GM12878 (cell line): ENCODE measurements around the gene METTL15. TPM values are rescaled to one million over a fixed set of nuclear protein-coding genes. Genes with fewer than 3 reads are reported as not detected.
"Not testable (repeated sequence)": the region's sequence is repeated elsewhere in the genome, so short reads cannot be mapped to it uniquely, and the experiment has no call there.

Experiments
- ATAC-seq: fragments of 200-7000 bp; cut with Tn5 transposase; 3 replicates; pipeline ENCODE4 v1.9.1; 2020; ENCODE audit warnings: mild to moderate bottlenecking, moderate library complexity
- BruUV-seq: library from RNA; stranded (reverse); fragments of 400-500 nt; replicated peaks from 2 replicates; lab custom pipeline; 2021; lab: Mats Ljungman, UMichigan
- CTCF ChIA-PET: fragments of 300-600 bp; sonication (Branson Sonifier 250); formaldehyde crosslinking; extraction: SDS; loops from one replicate; lab custom pipeline; 2021; ENCODE audit warnings: inconsistent platforms; lab: Yijun Ruan, JAX
- POLR2A ChIA-PET: fragments of 350-600 bp; formaldehyde crosslinking; extraction: SDS; loops from one replicate; lab custom pipeline; 2021; ENCODE audit warnings: inconsistent platforms; lab: Charles Lee
- RAD21 ChIA-PET: fragments of 300-600 bp; sonication (Branson Sonifier 250); formaldehyde crosslinking; loops from one replicate; lab custom pipeline; 2023; ENCODE audit warnings: antibody characterized with exemption; ENCODE audit not compliant: unreplicated experiment; lab: Charles Lee
- SMC1A ChIA-PET: fragments of 300-600 bp; sonication (Branson Sonifier 250); formaldehyde crosslinking; loops from one replicate; lab custom pipeline; 2023; ENCODE audit not compliant: unreplicated experiment, uncharacterized antibody; lab: Charles Lee
- DNase-seq: peaks from one replicate; pipeline ENCODE4 v3.0.0-alpha.2; 2011; ENCODE audit warnings: low read depth, low spot score
- FAIRE-seq: peaks from 3 replicates; lab custom pipeline; 2011; peaks lifted over from hg19 to GRCh38; lab: Jason Lieb, UNC
- H2AFZ ChIP-seq: 2 replicates; pipeline ENCODE4 v1.6.0; 2011; ENCODE audit warnings: low read depth, low read length, control low read depth; ENCODE audit not compliant: control insufficient read depth
- H3K27ac ChIP-seq: 2 replicates; pipeline ENCODE4 v1.5.1; 2011; ENCODE audit warnings: control low read depth; ENCODE audit not compliant: control insufficient read depth, insufficient read depth
- H3K27me3 ChIP-seq, 2 experiments: replicated peaks in 1 of 2; 2 replicates each; pipeline versions ENCODE4 v1.6.0 to v1.6.1; 2011; ENCODE audit warnings: low read length in 1 of 2; ENCODE audit not compliant: control insufficient read depth in 2 of 2, insufficient read depth in 2 of 2
- H3K36me3 ChIP-seq, 2 experiments: 2 replicates each; pipeline ENCODE4 v1.5.1; 2011; ENCODE audit warnings: low read length in 1 of 2; ENCODE audit not compliant: control insufficient read depth in 2 of 2, insufficient read depth in 2 of 2
- H3K4me1 ChIP-seq: 2 replicates; pipeline ENCODE4 v1.6.1; 2011; ENCODE audit warnings: mild to moderate bottlenecking, low read length, moderate library complexity, mixed read lengths; ENCODE audit not compliant: control insufficient read depth, insufficient read depth
- H3K4me2 ChIP-seq: 2 replicates; pipeline ENCODE4 v1.6.0; 2011; ENCODE audit warnings: control low read depth; ENCODE audit not compliant: control insufficient read depth, insufficient read depth
- H3K4me3 ChIP-seq: fragments of 200-600 bp; sonication (generic); 2 replicates; pipeline ENCODE4 v1.5.1; 2016
- H3K79me2 ChIP-seq: 2 replicates; pipeline ENCODE4 v1.6.0; 2011; ENCODE audit warnings: low read length; ENCODE audit not compliant: control insufficient read depth, insufficient read depth
- H3K9ac ChIP-seq: 2 replicates; pipeline ENCODE4 v1.8.0; 2011; ENCODE audit warnings: low read length, control low read depth, mixed read lengths; ENCODE audit not compliant: control insufficient read depth, insufficient read depth
- H3K9me3 ChIP-seq: replicated peaks from 3 replicates; pipeline ENCODE4 v1.5.1; 2011; ENCODE audit warnings: mild to moderate bottlenecking, low read length; ENCODE audit not compliant: control insufficient read depth, insufficient read depth
- H4K20me1 ChIP-seq: 2 replicates; pipeline ENCODE4 v1.6.0; 2011; ENCODE audit not compliant: control insufficient read depth, insufficient read depth
- ATF7 ChIP-seq: fragments of 450-650 bp; IDR thresholded peaks from 2 replicates; pipeline ENCODE4 v1.6.1; 2016; ENCODE audit warnings: low read depth, mild to moderate bottlenecking
- BACH1 ChIP-seq: fragments of 450-650 bp; IDR thresholded peaks from 2 replicates; pipeline ENCODE4 v1.6.1; 2017; ENCODE audit warnings: mild to moderate bottlenecking, borderline replicate concordance
- CHD4 ChIP-seq: fragments of 200-600 bp; sonication (generic); IDR thresholded peaks from 2 replicates; pipeline ENCODE4 v1.6.1; 2016; ENCODE audit warnings: mild to moderate bottlenecking
- EED ChIP-seq: sonication (generic); IDR thresholded peaks from 2 replicates; pipeline ENCODE4 v1.6.1; 2016; ENCODE audit warnings: antibody characterized with exemption, low read depth
- LARP7 ChIP-seq: fragments of 450-650 bp; IDR thresholded peaks from 2 replicates; pipeline ENCODE4 v1.6.1; 2017; ENCODE audit warnings: mild to moderate bottlenecking
- WGBS: methylation state at CpG from one replicate; pipeline ENCODE4 v1.1.6; 2016; ENCODE audit warnings: low lambda C conversion rate; ENCODE audit not compliant: insufficient replicate concordance, insufficient coverage; ENCODE audit errors: missing lambda C conversion rate; 5-methylcytosine and 5-hydroxymethylcytosine counted together
- in situ Hi-C: fragments of 300-500 bp; cut with MboI; formaldehyde crosslinking; loops from 9 replicates; pipeline ENCODE4 v1.14.3; 2018; ENCODE audit warnings: mixed read lengths
- intact Hi-C: fragments of 100-400 bp; cut with micrococcal nuclease; formaldehyde crosslinking; loops from one replicate; pipeline ENCODE4 v1.14.2; 2022; ENCODE audit not compliant: unreplicated experiment
- polyA plus RNA-seq, 11 experiments: library from polyadenylated mRNA; depleted of rRNA in 4 of 11; unstranded in 6 of 11; stranded (reverse) in 5 of 11; fragments of >200 nt; fragmentation: Nextera tagmentation in 4 of 11; fragmentation: Illumina TruSeq in 1 of 11; extraction: Ambion mirVana in 4 of 11; extraction: Trizol in 1 of 11; gene quantifications; 1 replicate in 1 of 11; 2 replicates in 10 of 11; pipeline versions ENCODE4 v1.2.1 to v1.2.3, GENCODE V29; 2011 to 2016; ENCODE audit warnings: inconsistent platforms in 2 of 11, missing spikeins in 2 of 11, low read depth in 1 of 11
- total RNA-seq, 4 experiments: library from RNA; depleted of rRNA in 3 of 4; stranded (reverse); fragments of >200 nt in 3 of 4; fragmentation: Illumina TruSeq in 1 of 4; extraction: Trizol in 1 of 4; gene quantifications; 2 replicates each; pipeline versions ENCODE4 v1.2.1 to v1.2.3, GENCODE V29; 2013 to 2021
- TF ChIP-seq, protein P1 (sequence below): fragments of 450-650 bp; formaldehyde crosslinking; IDR thresholded peaks from 2 replicates; pipeline ENCODE4 v1.5.0; 2022; ENCODE audit warnings: mild to moderate bottlenecking, missing genetic modification characterization
- TF ChIP-seq, protein P2 (sequence below): IDR thresholded peaks from 2 replicates; pipeline ENCODE4 v1.6.1; 2012; ENCODE audit warnings: low read depth, low read length, improper control_type of control experiment
- TF ChIP-seq, protein P3 (sequence below): fragments of 450-650 bp; formaldehyde crosslinking; IDR thresholded peaks from 2 replicates; pipeline ENCODE4 v1.4.0; 2020; ENCODE audit warnings: mild to moderate bottlenecking, moderate library complexity

The METTL15 gene
- total and polyA plus RNA-seq, 10 of the 15 experiments (the other 5 are each of a cell fraction or from before 2014, with no cell fraction given): 7.9 to 16.9 (median 14.4) TPM

DNA sequence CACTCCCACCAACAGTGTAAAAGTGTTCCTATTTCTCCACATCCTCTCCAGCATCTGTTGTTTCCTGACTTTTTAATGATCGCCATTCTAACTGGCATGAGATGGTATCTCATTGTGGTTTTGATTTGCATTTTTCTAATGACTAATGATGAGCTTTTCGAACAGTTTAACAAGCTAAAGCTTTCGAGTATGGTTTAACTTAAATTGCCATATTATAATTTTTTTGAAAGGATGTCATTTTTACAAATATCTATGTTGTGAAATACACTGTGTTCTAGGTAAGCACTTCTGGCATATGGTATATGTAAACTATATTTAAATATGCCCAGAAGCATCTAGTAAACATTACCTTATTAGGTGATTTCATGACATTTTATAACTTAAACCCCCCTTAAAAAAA lies 20.5 kb upstream of the METTL15 start:
- BruUV-seq, H3K4me2 ChIP-seq, FAIRE-seq, ATAC-seq, H3K9ac ChIP-seq, H3K4me3 ChIP-seq, H3K27ac ChIP-seq, H3K79me2 ChIP-seq, H4K20me1 ChIP-seq, H3K9me3 ChIP-seq, H3K27me3 ChIP-seq, CTCF ChIA-PET, H3K36me3 ChIP-seq, POLR2A ChIA-PET, H3K4me1 ChIP-seq, in situ Hi-C loops, H2AFZ ChIP-seq, intact Hi-C loops, DNase-seq, RAD21 ChIA-PET: not testable (repeated sequence)
- WGBS: 98% methylated on average over 3 of the region's 3 CpGs
- SMC1A ChIA-PET: interaction anchor here (1.3 kb wide), 1 partner anchor 9 kb away, joined by 4 read pairs; no protein-coding TSS in a partner anchor

DNA sequence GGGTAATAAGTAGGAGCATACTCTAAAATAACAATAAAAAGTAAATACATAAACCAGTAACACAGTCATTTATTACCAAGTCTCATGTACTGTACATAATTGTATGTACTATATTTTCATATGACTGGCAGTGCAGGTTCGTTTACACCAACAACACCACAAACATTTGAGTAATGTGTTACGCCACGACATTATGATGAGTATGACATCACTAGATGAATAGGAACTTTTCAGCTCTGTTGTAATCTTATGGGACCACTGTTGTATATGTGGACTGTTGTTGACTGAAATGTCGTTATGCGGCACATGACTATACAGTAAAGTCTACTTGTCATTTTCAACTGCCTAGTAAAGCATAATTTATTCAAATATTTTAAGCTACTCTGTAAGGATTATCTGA lies 18.8 kb upstream of the METTL15 start:
- Histone ChIP-seq H4K20me1 (no peaks in the 10 kb centered on the region), H3K36me3 (peaks cover 0 to 1% of the 10 kb centered on the region in 2 experiments; a peak in 3 of 4 replicates), H2AFZ (no peak overlapping the region), H3K27ac (no peak overlapping the region), H3K4me2 (no peak overlapping the region), H3K4me3 (no peak overlapping the region), H3K4me1 (no peaks in the 10 kb centered on the region), H3K9ac (no peak overlapping the region), H3K27me3 (no peaks in the 10 kb centered on the region), H3K9me3 (no peaks in the 10 kb centered on the region), H3K79me2 (no peaks in the 10 kb centered on the region)
- RAD21 ChIA-PET: no interaction called here
- 85% methylated on average over 5 of the region's 5 CpGs for WGBS
- POLR2A ChIA-PET: interaction anchor here (0.9 kb wide), 1 partner anchor 151 kb away, joined by 3 read pairs; no protein-coding TSS in a partner anchor
- ATAC-seq (no peak), DNase-seq (no peak), FAIRE-seq (no peak)
- SMC1A ChIA-PET: interaction anchor here (1.2 to 2.2 kb wide), 3 partner anchors 11 to 262 kb away, joined by 3 to 12 read pairs (median 3); partner anchors contain the start of genes KIF18A and METTL15
- in situ Hi-C loops: no loop called here
- CTCF ChIA-PET: interaction anchor here (1.1 to 1.8 kb wide), 2 partner anchors 11 to 171 kb away, joined by 3 to 6 read pairs; no protein-coding TSS in a partner anchor
- intact Hi-C loops: no loop called here
- BruUV-seq: no TSS peak
- no peak for TF ChIP-seq BACH1
- TF ChIP-seq, protein P1, sequence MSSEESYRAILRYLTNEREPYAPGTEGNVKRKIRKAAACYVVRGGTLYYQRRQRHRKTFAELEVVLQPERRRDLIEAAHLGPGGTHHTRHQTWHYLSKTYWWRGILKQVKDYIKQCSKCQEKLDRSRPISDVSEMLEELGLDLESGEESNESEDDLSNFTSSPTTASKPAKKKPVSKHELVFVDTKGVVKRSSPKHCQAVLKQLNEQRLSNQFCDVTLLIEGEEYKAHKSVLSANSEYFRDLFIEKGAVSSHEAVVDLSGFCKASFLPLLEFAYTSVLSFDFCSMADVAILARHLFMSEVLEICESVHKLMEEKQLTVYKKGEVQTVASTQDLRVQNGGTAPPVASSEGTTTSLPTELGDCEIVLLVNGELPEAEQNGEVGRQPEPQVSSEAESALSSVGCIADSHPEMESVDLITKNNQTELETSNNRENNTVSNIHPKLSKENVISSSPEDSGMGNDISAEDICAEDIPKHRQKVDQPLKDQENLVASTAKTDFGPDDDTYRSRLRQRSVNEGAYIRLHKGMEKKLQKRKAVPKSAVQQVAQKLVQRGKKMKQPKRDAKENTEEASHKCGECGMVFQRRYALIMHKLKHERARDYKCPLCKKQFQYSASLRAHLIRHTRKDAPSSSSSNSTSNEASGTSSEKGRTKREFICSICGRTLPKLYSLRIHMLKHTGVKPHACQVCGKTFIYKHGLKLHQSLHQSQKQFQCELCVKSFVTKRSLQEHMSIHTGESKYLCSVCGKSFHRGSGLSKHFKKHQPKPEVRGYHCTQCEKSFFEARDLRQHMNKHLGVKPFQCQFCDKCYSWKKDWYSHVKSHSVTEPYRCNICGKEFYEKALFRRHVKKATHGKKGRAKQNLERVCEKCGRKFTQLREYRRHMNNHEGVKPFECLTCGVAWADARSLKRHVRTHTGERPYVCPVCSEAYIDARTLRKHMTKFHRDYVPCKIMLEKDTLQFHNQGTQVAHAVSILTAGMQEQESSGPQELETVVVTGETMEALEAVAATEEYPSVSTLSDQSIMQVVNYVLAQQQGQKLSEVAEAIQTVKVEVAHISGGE (CRISPR knock-in tag): no peak
- TF ChIP-seq, protein P2, sequence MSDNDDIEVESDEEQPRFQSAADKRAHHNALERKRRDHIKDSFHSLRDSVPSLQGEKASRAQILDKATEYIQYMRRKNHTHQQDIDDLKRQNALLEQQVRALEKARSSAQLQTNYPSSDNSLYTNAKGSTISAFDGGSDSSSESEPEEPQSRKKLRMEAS: no peak
- no peak for TF ChIP-seq CHD4
- no peak for TF ChIP-seq ATF7
- no peak for TF ChIP-seq LARP7
- TF ChIP-seq EED: no peak
- TF ChIP-seq, protein P3, sequence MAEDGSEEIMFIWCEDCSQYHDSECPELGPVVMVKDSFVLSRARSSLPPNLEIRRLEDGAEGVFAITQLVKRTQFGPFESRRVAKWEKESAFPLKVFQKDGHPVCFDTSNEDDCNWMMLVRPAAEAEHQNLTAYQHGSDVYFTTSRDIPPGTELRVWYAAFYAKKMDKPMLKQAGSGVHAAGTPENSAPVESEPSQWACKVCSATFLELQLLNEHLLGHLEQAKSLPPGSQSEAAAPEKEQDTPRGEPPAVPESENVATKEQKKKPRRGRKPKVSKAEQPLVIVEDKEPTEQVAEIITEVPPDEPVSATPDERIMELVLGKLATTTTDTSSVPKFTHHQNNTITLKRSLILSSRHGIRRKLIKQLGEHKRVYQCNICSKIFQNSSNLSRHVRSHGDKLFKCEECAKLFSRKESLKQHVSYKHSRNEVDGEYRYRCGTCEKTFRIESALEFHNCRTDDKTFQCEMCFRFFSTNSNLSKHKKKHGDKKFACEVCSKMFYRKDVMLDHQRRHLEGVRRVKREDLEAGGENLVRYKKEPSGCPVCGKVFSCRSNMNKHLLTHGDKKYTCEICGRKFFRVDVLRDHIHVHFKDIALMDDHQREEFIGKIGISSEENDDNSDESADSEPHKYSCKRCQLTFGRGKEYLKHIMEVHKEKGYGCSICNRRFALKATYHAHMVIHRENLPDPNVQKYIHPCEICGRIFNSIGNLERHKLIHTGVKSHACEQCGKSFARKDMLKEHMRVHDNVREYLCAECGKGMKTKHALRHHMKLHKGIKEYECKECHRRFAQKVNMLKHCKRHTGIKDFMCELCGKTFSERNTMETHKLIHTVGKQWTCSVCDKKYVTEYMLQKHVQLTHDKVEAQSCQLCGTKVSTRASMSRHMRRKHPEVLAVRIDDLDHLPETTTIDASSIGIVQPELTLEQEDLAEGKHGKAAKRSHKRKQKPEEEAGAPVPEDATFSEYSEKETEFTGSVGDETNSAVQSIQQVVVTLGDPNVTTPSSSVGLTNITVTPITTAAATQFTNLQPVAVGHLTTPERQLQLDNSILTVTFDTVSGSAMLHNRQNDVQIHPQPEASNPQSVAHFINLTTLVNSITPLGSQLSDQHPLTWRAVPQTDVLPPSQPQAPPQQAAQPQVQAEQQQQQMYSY (CRISPR knock-in tag): no peak
